GM18520 (cell line): Measurements from ENCODE around the gene TNFRSF11A.

Experiments
- ATAC-seq: cut with Tn5 transposase; IDR thresholded peaks from one replicate; pipeline ENCODE4 v1.9.1; 2021; ENCODE audit not compliant: unreplicated experiment

TNFRSF11A gene

GRCh38 chr18:62407660-62408059 lies 82.5 kb downstream of the TNFRSF11A start:
- no peak for ATAC-seq

- no peak for ATAC-seq
These were observed 84.7 kb downstream of the TNFRSF11A start for GRCh38 chr18:62409821-62410220.

- no peak for ATAC-seq
These were observed 87.3 kb downstream of the TNFRSF11A start for GRCh38 chr18:62412231-62412979.

GRCh38 chr18:62413206-62413605 lies 88.1 kb downstream of the TNFRSF11A start:
- no peak for ATAC-seq

- no peak for ATAC-seq
These were observed 93.1 kb downstream of the TNFRSF11A start for GRCh38 chr18:62418258-62418657.

- no peak for ATAC-seq
These were observed 95.0 kb downstream of the TNFRSF11A start for GRCh38 chr18:62420151-62420512.

GRCh38 chr18:62420513-62421209 lies 95.6 kb downstream of the TNFRSF11A start:
- peak; percentile 92 for ATAC-seq

- no peak for ATAC-seq
These were observed 100.5 kb downstream of the TNFRSF11A start for GRCh38 chr18:62425465-62426190.

- ATAC-seq: no peak
These were observed 101.0 kb downstream of the TNFRSF11A start for GRCh38 chr18:62426191-62426488.

- ATAC-seq: no peak
These were observed 107.1 kb downstream of the TNFRSF11A start for GRCh38 chr18:62432176-62432575.

- ATAC-seq: no peak
These were observed 109.7 kb downstream of the TNFRSF11A start for GRCh38 chr18:62434798-62435197.

GRCh38 chr18:62435435-62436031 lies 110.4 kb downstream of the TNFRSF11A start:
- no peak for ATAC-seq

- no peak for ATAC-seq
These were observed 111.6 kb downstream of the TNFRSF11A start for GRCh38 chr18:62436636-62437234.

GRCh38 chr18:62437235-62438017 lies 112.3 kb downstream of the TNFRSF11A start:
- peak; percentile 59 for ATAC-seq

GRCh38 chr18:62438018-62438329 lies 112.9 kb downstream of the TNFRSF11A start:
- ATAC-seq: no peak

- no peak for ATAC-seq
These were observed 113.3 kb downstream of the TNFRSF11A start for GRCh38 chr18:62438402-62438801.

GRCh38 chr18:62438866-62439265 lies 113.8 kb downstream of the TNFRSF11A start:
- no peak for ATAC-seq
